Transverse colon (tissue), 4 donors: Measurements from ENCODE around the gene PRKCQ.

ENCODE experiments used
- CTCF ChIP-seq, 5 experiments: fragments of 200-600 bp in 3 of 5; fragments of 450-650 bp in 2 of 5; sonication (generic) in 3 of 5; IDR thresholded peaks; 1 replicate in 2 of 5; 2 replicates in 3 of 5; pipeline ENCODE4 v1.5.1; 2016 to 2017; ENCODE audit warnings: antibody characterized with exemption in 5 of 5, inconsistent platforms in 3 of 5, mild to moderate bottlenecking in 2 of 5, moderate library complexity in 1 of 5
- EP300 ChIP-seq: sonication (generic); formaldehyde crosslinking; IDR thresholded peaks from one replicate; pipeline ENCODE4 v1.6.1; 2017; ENCODE audit warnings: antibody characterized with exemption, low read depth
- POLR2A ChIP-seq: fragments of 450-650 bp; IDR thresholded peaks from one replicate; pipeline ENCODE4 v1.6.1; 2016; ENCODE audit warnings: antibody characterized with exemption, mild to moderate bottlenecking, moderate library complexity
- POLR2AphosphoS5 ChIP-seq, 3 donors: sonication (generic); formaldehyde crosslinking; IDR thresholded peaks; one replicate each; pipeline ENCODE4 v1.6.1; 2016; ENCODE audit warnings: antibody characterized with exemption in 3 of 3

- no peak for TF ChIP-seq CTCF (IDR thresholded peaks at IDR 0.05)
- TF ChIP-seq EP300 = no peak
- no peak for TF ChIP-seq POLR2AphosphoS5 (IDR thresholded peaks at IDR 0.05)
- no peak for TF ChIP-seq POLR2A
Measured at GRCh38 chr10:6589287-6590094, 9.4 kb upstream of the PRKCQ start.
